ENCODE measurements around the gene C1QTNF9B.
"Not testable (repeated sequence)": the region's sequence is repeated elsewhere in the genome, so short reads cannot be mapped to it uniquely, and the experiment has no call there.

C1QTNF9B gene

DNA sequence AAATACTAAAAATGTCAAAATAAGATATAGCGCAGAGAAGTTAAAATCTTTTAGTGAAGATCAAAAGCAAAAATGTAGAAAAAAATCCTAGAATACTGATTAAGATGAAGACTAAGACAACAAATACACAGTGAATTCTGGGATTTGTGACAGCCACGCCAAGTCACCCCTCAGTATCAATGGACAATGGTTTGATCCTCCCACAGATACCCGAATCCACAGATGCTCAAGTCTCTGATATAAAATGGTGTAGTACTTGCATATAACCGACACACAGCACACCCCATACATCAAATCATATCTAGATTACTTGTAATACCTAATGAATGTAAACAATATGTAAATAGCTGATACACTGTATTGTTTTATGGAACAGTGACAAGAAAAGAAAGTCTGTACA lies 14.0 kb downstream of the C1QTNF9B start:
- TF ChIP-seq, protein P1, sequence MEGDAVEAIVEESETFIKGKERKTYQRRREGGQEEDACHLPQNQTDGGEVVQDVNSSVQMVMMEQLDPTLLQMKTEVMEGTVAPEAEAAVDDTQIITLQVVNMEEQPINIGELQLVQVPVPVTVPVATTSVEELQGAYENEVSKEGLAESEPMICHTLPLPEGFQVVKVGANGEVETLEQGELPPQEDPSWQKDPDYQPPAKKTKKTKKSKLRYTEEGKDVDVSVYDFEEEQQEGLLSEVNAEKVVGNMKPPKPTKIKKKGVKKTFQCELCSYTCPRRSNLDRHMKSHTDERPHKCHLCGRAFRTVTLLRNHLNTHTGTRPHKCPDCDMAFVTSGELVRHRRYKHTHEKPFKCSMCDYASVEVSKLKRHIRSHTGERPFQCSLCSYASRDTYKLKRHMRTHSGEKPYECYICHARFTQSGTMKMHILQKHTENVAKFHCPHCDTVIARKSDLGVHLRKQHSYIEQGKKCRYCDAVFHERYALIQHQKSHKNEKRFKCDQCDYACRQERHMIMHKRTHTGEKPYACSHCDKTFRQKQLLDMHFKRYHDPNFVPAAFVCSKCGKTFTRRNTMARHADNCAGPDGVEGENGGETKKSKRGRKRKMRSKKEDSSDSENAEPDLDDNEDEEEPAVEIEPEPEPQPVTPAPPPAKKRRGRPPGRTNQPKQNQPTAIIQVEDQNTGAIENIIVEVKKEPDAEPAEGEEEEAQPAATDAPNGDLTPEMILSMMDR (IDR thresholded peaks at IDR 0.05; ENCODE audit: poor library complexity, severe bottlenecking) = no peak
- no peak for ATAC-seq (ENCODE audit: low read depth)

DNA sequence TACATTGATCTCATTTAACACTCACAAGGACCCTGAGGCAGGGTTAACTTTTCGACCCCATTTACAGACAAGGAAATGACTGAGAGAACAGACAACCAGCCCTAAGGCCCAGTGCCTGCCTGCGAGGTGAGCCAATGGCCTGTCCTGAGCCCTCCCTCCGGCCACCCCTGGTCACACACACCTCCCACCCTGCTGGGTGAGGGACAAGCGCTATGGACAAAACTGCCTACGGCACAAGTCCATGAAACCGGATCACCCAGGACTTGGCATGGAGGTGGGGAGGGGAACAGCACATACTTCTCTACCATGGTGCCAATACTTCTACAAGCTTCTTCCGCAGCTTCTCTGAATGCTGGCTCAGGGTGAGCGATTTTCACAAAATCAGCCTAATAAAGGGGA lies 15.9 kb downstream of the C1QTNF9B start:
- not testable (repeated sequence) for H3K4me3 ChIP-seq (ENCODE audit: severe bottlenecking); H3K9me3 ChIP-seq (ENCODE audit: severe bottlenecking); H3K4me1 ChIP-seq (ENCODE audit: insufficient read depth, poor library complexity, severe bottlenecking); H3K27ac ChIP-seq (ENCODE audit: poor library complexity, severe bottlenecking); H3K27me3 ChIP-seq (ENCODE audit: insufficient read depth, poor library complexity, severe bottlenecking); DNase-seq (ENCODE audit: low spot score); ATAC-seq (ENCODE audit: low read depth)
- peaks cover 33% of the 10 kb centered on the region for H3K36me3 ChIP-seq (ENCODE audit: low read depth)

More for the DNA sequence above, 14.0 kb downstream of the C1QTNF9B start:
- H3K4me3 ChIP-seq (ENCODE audit: severe bottlenecking) = no peak overlapping the region
- no peaks in the 10 kb centered on the region for H3K9me3 ChIP-seq (ENCODE audit: severe bottlenecking)
- peaks cover 29% of the 10 kb centered on the region for H3K36me3 ChIP-seq (ENCODE audit: low read depth)
- H3K27me3 ChIP-seq (ENCODE audit: insufficient read depth, poor library complexity, severe bottlenecking) = no peaks in the 10 kb centered on the region
- no peak for DNase-seq (ENCODE audit: low spot score)
- H3K27ac ChIP-seq (ENCODE audit: poor library complexity, severe bottlenecking) = no peak overlapping the region
- H3K4me1 ChIP-seq (ENCODE audit: insufficient read depth, poor library complexity, severe bottlenecking) = peaks cover 4% of the 10 kb centered on the region

DNA sequence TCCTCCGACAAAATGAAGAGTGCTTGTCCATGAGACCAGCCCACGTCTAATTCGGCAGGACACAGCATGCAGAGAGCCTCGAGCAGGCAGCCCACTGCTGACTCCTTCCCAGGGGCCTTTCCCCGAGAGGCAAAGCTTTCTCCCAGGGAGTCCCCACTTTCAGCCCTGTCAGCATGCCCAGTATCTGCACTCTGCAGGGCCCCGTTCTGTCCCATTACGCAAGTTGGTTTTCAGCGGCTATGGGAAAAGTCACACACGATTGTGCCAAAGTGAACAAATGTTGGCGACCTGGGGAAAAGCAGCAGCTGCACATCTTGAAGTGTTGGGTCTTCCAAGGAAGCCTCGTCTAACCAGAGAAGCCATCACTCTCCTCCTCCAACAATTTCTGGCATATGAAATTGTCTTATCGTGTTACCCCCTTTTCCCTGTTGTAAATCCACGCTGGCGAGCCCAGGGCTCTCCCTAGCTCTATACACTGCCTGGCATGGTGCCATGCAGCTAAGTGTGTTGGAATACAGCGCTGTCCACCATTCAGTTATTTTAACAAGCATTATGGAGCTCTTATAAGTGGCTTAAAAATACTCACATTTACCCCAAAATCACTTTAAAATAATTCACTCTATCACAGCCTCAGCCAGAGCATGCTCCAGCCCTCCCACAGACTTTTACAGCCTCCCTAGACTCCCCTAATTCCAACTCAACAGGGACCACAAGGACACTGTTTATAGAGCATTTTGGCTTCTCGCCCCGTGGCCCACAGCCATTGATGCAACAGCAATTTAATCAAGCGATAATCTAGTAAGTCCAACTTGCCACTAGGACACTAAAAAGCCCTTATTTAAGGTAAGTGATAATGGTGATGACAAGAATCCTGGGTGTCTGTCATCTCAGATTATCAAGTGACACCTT lies 16.6 kb downstream of the C1QTNF9B start:
- H3K36me3 ChIP-seq (ENCODE audit: low read depth) = peaks cover 34% of the 10 kb centered on the region
- not testable (repeated sequence) for H3K4me1 ChIP-seq (ENCODE audit: insufficient read depth, poor library complexity, severe bottlenecking); H3K27me3 ChIP-seq (ENCODE audit: insufficient read depth, poor library complexity, severe bottlenecking); ATAC-seq (ENCODE audit: low read depth); DNase-seq (ENCODE audit: low spot score); H3K9me3 ChIP-seq (ENCODE audit: severe bottlenecking); H3K27ac ChIP-seq (ENCODE audit: poor library complexity, severe bottlenecking); H3K4me3 ChIP-seq (ENCODE audit: severe bottlenecking)

DNA sequence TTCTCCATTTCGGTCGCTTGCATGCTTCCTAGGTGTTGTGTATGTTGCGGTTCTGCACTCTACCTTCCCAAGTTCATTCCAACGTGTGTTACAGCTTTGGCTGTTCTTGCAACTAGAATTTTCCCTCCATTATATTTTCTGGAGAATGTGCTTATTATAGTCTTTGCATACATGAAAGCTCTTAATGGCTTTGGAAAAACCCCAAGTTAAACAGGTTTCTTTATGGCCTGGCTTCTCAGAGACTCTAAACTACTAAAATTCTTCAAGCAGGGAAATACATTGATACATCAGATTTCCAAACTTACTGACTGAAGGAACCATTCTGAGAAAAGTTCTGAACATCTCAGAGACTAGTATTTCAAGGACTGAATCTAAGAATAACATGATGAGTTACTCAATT lies 20.0 kb downstream of the C1QTNF9B start:
- no peaks in the 10 kb centered on the region for H3K27me3 ChIP-seq (ENCODE audit: insufficient read depth, poor library complexity, severe bottlenecking)
- H3K36me3 ChIP-seq (ENCODE audit: low read depth) = peaks cover 12% of the 10 kb centered on the region; the same call in 1 of the 2 replicates
- no peak for DNase-seq (ENCODE audit: low spot score)
- no peaks in the 10 kb centered on the region for H3K9me3 ChIP-seq (ENCODE audit: severe bottlenecking)
- no peak overlapping the region for H3K27ac ChIP-seq (ENCODE audit: poor library complexity, severe bottlenecking)
- TF ChIP-seq, protein P1 (IDR thresholded peaks at IDR 0.05; ENCODE audit: poor library complexity, severe bottlenecking) = no peak
- no peak for ATAC-seq (ENCODE audit: low read depth)
- H3K4me3 ChIP-seq (ENCODE audit: severe bottlenecking) = no peak overlapping the region
- H3K4me1 ChIP-seq (ENCODE audit: insufficient read depth, poor library complexity, severe bottlenecking) = no peaks in the 10 kb centered on the region

DNA sequence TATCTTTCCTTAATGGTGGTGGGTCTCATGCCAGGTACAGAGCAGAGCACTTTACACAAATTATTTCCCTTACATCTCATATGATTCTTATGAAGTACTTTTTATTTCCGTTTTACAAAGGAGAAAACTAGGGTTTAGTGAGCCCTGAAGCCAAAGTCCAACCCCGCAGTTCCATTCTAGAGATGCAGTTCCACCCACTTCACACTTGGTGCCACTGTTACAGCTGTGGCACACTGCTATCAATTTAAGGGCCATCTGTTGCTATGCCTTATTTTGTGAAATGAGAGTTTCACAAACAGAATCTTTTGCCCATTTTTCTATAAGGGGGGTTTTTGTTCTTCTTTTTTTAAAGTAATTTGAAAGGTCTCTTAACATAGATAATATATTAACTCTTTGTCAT lies 21.0 kb downstream of the C1QTNF9B start:
- Histone ChIP-seq H3K9me3 (ENCODE audit: severe bottlenecking) (no peaks in the 10 kb centered on the region), H3K27ac (ENCODE audit: poor library complexity, severe bottlenecking) (no peak overlapping the region), H3K4me1 (ENCODE audit: insufficient read depth, poor library complexity, severe bottlenecking) (no peaks in the 10 kb centered on the region), H3K36me3 (ENCODE audit: low read depth) (peaks cover 11% of the 10 kb centered on the region; the same call in 1 of the 2 replicates), H3K27me3 (ENCODE audit: insufficient read depth, poor library complexity, severe bottlenecking) (no peaks in the 10 kb centered on the region), H3K4me3 (ENCODE audit: severe bottlenecking) (no peak overlapping the region)
- ATAC-seq (ENCODE audit: low read depth) (no peak), DNase-seq (ENCODE audit: low spot score) (no peak)
- TF ChIP-seq, protein P1 (IDR thresholded peaks at IDR 0.05; ENCODE audit: poor library complexity, severe bottlenecking) = peak; percentile 38
